Sigmoid colon (tissue), 4 donors: ENCODE measurements around the gene DHRS7B.

Source experiments
- CTCF ChIP-seq, 4 experiments: fragments of 450-650 bp in 3 of 4; fragments of 200-600 bp in 1 of 4; IDR thresholded peaks; one replicate each; pipeline ENCODE4 v1.5.1; 2016 to 2019; ENCODE audit warnings: antibody characterized with exemption in 4 of 4, mild to moderate bottlenecking in 3 of 4, moderate library complexity in 2 of 4
- EP300 ChIP-seq, 4 donors: sonication (generic); formaldehyde crosslinking; IDR thresholded peaks; one replicate each; pipeline ENCODE4 v1.6.1; 2017; ENCODE audit warnings: antibody characterized with exemption in 4 of 4
- POLR2A ChIP-seq, 2 donors: fragments of 450-650 bp; IDR thresholded peaks; one replicate each; pipeline ENCODE4 v1.6.1; 2016; ENCODE audit warnings: antibody characterized with exemption in 2 of 2, mild to moderate bottlenecking in 2 of 2, moderate library complexity in 2 of 2

DNA sequence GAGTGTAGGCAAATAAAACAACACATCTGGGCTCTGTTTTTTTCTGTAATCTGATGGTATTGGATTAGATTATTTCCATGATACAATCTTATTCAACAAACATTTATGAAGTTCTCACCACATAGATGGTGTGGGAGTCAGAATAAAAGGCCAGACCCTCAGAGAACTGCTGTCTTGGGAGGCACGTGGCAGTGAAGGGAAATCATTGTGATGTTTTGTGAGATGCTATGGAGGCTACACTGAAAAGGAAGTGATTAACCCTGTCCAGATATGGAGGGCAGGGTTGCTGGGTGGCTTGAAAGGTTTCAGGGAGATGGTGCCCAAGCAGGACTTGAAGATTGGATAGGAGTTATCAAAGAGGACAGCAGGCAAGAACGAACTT, 35.6 kb downstream of the DHRS7B start:
- TF ChIP-seq CTCF (IDR thresholded peaks at IDR 0.05) (no peak), POLR2A (IDR thresholded peaks at IDR 0.05) (no peak), EP300 (IDR thresholded peaks at IDR 0.05) (no peak)
